ENCODE data around the gene PSENEN.

Gene PSENEN, protein sequence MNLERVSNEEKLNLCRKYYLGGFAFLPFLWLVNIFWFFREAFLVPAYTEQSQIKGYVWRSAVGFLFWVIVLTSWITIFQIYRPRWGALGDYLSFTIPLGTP

DNA sequence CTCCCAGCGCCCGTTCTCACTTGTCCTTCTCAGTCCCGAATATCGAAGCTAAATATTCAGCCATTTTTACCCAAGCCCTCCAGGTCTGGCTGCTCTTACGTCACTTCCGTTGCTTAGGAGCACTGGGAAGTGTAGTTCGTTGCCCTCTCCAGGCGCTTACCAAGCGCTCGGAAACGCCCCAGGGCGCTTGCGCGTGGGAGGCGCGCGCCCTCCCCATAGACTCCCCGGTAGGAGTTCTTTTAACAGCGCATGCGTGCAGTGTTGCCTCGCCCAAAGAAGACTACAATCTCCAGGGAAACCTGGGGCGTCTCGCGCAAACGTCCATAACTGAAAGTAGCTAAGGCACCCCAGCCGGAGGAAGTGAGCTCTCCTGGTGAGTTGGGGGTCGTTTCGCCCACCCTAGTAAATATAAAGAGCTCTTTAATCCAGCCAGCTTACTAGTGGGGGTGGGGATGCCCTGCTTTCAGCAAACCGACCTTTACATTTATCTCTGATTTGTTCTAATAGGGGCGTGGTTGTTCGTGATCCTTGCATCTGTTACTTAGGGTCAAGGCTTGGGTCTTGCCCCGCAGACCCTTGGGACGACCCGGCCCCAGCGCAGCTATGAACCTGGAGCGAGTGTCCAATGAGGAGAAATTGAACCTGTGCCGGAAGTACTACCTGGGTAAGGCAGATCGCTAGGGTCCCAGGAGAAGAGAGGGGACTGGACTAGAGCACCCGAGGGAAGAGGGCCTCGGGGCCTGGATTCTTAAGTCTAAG is at the start of gene PSENEN, which contains the start of gene U2AF1L4:
TSS of gene PSENEN (plus strand) at position 324 of the 759 bp plus-strand sequence. CDS start at position 604, 280 bp downstream.
TSS of gene U2AF1L4 (minus strand) at position 91 of the 759 bp plus-strand sequence. CDS start at position 64, 27 bp downstream.
- TF ChIP-seq GLIS3 (CRISPR knock-in tag; IDR thresholded peaks at IDR 0.05) (no peak), ZC3H10 (CRISPR knock-in tag; IDR thresholded peaks at IDR 0.05) (no peak), ZNF70 (CRISPR knock-in tag; IDR thresholded peaks at IDR 0.05) (no peak), RARB (CRISPR knock-in tag; IDR thresholded peaks at IDR 0.05) (no peak), ZNF565 (CRISPR knock-in tag; conservative IDR thresholded peaks at IDR 0.05; ENCODE audit: low read depth) (no peak)
- TF ChIP-seq, protein P1, sequence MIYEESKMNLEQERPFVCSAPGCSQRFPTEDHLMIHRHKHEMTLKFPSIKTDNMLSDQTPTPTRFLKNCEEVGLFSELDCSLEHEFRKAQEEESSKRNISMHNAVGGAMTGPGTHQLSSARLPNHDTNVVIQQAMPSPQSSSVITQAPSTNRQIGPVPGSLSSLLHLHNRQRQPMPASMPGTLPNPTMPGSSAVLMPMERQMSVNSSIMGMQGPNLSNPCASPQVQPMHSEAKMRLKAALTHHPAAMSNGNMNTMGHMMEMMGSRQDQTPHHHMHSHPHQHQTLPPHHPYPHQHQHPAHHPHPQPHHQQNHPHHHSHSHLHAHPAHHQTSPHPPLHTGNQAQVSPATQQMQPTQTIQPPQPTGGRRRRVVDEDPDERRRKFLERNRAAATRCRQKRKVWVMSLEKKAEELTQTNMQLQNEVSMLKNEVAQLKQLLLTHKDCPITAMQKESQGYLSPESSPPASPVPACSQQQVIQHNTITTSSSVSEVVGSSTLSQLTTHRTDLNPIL (CRISPR knock-in tag; IDR thresholded peaks at IDR 0.05; ENCODE audit: low read depth) = no peak
- peak; percentile 63 for ATAC-seq

DNA sequence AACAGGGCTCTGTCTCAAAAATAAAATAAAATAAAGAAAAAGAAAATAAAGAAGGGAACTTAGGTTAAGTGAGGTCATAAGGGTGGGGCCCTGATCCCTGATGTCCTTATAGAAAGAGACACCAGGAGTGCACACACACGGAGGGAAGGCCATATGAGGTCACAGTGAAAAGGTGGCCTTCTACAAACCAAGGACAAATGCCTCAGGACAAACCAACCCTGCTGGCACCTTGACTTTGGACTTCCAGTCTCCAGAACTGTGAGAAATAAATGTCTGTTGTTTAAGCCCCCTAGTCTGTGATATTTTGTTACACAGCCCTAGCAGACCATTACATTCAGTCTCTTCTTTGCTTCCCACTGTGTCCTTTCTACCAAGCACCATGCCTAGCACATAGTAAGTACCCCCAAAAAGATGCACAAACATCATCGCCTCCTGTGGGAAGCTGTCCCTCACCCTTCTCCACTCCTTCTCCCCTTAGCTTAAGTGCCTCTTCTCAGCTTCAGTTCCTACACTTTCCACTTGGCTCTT is 49.5 kb upstream of the PSENEN start:
- no peak for ATAC-seq

DNA sequence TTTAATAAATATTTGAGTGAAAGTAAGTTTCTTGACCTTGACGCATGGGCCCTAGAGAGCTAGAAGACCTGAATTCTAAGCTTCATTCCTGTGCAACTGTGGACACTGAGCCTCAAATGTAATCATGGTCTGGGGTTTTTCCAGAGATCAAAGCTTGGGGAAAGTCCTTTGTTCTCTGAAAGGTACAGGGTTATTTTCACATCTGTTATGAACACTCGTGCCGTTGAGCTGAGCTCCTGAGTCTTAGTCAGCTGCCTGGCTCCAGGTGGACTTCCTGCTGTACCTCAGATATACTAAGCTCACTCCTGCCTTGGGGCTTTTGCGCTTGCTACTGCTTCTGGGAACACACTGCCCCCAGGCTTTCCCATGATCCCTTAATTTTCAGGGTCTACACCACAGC is 48.6 kb upstream of the PSENEN start:
- no peak for ATAC-seq
- TF ChIP-seq PPARA (CRISPR knock-in tag; IDR thresholded peaks at IDR 0.05; ENCODE audit: borderline replicate concordance) (no peak), ZC3H10 (CRISPR knock-in tag; IDR thresholded peaks at IDR 0.05) (no peak), BACH2 (CRISPR knock-in tag; IDR thresholded peaks at IDR 0.05; ENCODE audit: borderline replicate concordance) (no peak), ZNF8 (CRISPR knock-in tag; IDR thresholded peaks at IDR 0.05) (no peak), TCF4 (CRISPR knock-in tag; IDR thresholded peaks at IDR 0.05; ENCODE audit: borderline replicate concordance) (no peak), CSDC2 (CRISPR knock-in tag; IDR thresholded peaks at IDR 0.05) (no peak)
- TF ChIP-seq, protein P2, sequence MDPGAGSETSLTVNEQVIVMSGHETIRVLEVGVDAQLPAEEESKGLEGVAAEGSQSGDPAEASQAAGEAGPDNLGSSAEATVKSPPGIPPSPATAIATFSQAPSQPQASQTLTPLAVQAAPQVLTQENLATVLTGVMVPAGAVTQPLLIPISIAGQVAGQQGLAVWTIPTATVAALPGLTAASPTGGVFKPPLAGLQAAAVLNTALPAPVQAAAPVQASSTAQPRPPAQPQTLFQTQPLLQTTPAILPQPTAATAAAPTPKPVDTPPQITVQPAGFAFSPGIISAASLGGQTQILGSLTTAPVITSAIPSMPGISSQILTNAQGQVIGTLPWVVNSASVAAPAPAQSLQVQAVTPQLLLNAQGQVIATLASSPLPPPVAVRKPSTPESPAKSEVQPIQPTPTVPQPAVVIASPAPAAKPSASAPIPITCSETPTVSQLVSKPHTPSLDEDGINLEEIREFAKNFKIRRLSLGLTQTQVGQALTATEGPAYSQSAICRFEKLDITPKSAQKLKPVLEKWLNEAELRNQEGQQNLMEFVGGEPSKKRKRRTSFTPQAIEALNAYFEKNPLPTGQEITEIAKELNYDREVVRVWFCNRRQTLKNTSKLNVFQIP (CRISPR knock-in tag; IDR thresholded peaks at IDR 0.05; ENCODE audit: borderline replicate concordance, low read depth) = no peak

More for the DNA sequence above, 49.5 kb upstream of the PSENEN start:
- TF ChIP-seq PPARA (CRISPR knock-in tag; IDR thresholded peaks at IDR 0.05; ENCODE audit: borderline replicate concordance) (no peak), TOX (CRISPR knock-in tag; IDR thresholded peaks at IDR 0.05; ENCODE audit: borderline replicate concordance) (no peak), ZNF8 (CRISPR knock-in tag; IDR thresholded peaks at IDR 0.05) (no peak), BACH2 (CRISPR knock-in tag; IDR thresholded peaks at IDR 0.05; ENCODE audit: borderline replicate concordance) (no peak), TCF4 (CRISPR knock-in tag; IDR thresholded peaks at IDR 0.05; ENCODE audit: borderline replicate concordance) (no peak), ISL1 (CRISPR knock-in tag; IDR thresholded peaks at IDR 0.05) (no peak), CSDC2 (CRISPR knock-in tag; IDR thresholded peaks at IDR 0.05) (no peak), SNAI2 (CRISPR knock-in tag; IDR thresholded peaks at IDR 0.05) (no peak), OSR1 (CRISPR knock-in tag; IDR thresholded peaks at IDR 0.05) (no peak), GLIS3 (CRISPR knock-in tag; IDR thresholded peaks at IDR 0.05) (no peak), ARNTL (CRISPR knock-in tag; IDR thresholded peaks at IDR 0.05; ENCODE audit: borderline replicate concordance, low read depth) (no peak), ZFP3 (CRISPR knock-in tag; IDR thresholded peaks at IDR 0.05) (no peak), ZFP30 (CRISPR knock-in tag; IDR thresholded peaks at IDR 0.05) (no peak), RARB (CRISPR knock-in tag; IDR thresholded peaks at IDR 0.05) (no peak), ZC3H10 (CRISPR knock-in tag; IDR thresholded peaks at IDR 0.05) (no peak)
- TF ChIP-seq, protein P1 (CRISPR knock-in tag; IDR thresholded peaks at IDR 0.05; ENCODE audit: low read depth) = no peak
- TF ChIP-seq, protein P3, sequence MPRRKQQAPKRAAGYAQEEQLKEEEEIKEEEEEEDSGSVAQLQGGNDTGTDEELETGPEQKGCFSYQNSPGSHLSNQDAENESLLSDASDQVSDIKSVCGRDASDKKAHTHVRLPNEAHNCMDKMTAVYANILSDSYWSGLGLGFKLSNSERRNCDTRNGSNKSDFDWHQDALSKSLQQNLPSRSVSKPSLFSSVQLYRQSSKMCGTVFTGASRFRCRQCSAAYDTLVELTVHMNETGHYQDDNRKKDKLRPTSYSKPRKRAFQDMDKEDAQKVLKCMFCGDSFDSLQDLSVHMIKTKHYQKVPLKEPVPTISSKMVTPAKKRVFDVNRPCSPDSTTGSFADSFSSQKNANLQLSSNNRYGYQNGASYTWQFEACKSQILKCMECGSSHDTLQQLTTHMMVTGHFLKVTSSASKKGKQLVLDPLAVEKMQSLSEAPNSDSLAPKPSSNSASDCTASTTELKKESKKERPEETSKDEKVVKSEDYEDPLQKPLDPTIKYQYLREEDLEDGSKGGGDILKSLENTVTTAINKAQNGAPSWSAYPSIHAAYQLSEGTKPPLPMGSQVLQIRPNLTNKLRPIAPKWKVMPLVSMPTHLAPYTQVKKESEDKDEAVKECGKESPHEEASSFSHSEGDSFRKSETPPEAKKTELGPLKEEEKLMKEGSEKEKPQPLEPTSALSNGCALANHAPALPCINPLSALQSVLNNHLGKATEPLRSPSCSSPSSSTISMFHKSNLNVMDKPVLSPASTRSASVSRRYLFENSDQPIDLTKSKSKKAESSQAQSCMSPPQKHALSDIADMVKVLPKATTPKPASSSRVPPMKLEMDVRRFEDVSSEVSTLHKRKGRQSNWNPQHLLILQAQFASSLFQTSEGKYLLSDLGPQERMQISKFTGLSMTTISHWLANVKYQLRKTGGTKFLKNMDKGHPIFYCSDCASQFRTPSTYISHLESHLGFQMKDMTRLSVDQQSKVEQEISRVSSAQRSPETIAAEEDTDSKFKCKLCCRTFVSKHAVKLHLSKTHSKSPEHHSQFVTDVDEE (CRISPR knock-in tag; IDR thresholded peaks at IDR 0.05) = no peak
- TF ChIP-seq, protein P2 (CRISPR knock-in tag; IDR thresholded peaks at IDR 0.05; ENCODE audit: borderline replicate concordance, low read depth) = no peak
- TF ChIP-seq, protein P4, sequence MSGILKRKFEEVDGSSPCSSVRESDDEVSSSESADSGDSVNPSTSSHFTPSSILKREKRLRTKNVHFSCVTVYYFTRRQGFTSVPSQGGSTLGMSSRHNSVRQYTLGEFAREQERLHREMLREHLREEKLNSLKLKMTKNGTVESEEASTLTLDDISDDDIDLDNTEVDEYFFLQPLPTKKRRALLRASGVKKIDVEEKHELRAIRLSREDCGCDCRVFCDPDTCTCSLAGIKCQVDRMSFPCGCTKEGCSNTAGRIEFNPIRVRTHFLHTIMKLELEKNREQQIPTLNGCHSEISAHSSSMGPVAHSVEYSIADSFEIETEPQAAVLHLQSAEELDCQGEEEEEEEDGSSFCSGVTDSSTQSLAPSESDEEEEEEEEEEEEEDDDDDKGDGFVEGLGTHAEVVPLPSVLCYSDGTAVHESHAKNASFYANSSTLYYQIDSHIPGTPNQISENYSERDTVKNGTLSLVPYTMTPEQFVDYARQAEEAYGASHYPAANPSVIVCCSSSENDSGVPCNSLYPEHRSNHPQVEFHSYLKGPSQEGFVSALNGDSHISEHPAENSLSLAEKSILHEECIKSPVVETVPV (CRISPR knock-in tag; IDR thresholded peaks at IDR 0.05) = no peak

All from SK-N-SH treated with all-trans-retinoic acid at 6 μM for 48 hours (cell line).